Measurements from ENCODE around the gene IL26. TPM values are rescaled to one million over a fixed set of nuclear protein-coding genes. Genes with fewer than 3 reads are reported as not detected.

The IL26 gene
- total and polyA plus RNA-seq, 12 donors, result not detected

- H3K36me3 ChIP-seq (replicated peaks in 1 of 2), result no peaks in the 10 kb centered on the region
- H3K4me1 ChIP-seq (replicated peaks in 1 of 2), result peaks cover 1 to 14% of the 10 kb centered on the region in 2 donors
- TF ChIP-seq POLR2A (IDR thresholded peaks at IDR 0.05), result no peak
- TF ChIP-seq, protein P1, sequence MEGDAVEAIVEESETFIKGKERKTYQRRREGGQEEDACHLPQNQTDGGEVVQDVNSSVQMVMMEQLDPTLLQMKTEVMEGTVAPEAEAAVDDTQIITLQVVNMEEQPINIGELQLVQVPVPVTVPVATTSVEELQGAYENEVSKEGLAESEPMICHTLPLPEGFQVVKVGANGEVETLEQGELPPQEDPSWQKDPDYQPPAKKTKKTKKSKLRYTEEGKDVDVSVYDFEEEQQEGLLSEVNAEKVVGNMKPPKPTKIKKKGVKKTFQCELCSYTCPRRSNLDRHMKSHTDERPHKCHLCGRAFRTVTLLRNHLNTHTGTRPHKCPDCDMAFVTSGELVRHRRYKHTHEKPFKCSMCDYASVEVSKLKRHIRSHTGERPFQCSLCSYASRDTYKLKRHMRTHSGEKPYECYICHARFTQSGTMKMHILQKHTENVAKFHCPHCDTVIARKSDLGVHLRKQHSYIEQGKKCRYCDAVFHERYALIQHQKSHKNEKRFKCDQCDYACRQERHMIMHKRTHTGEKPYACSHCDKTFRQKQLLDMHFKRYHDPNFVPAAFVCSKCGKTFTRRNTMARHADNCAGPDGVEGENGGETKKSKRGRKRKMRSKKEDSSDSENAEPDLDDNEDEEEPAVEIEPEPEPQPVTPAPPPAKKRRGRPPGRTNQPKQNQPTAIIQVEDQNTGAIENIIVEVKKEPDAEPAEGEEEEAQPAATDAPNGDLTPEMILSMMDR (IDR thresholded peaks at IDR 0.05), result no peak
- no peaks in the 10 kb centered on the region for H3K9me3 ChIP-seq (replicated peaks in 1 of 3)
- no peaks in the 10 kb centered on the region for H3K27me3 ChIP-seq
- no peak overlapping the region for H3K4me3 ChIP-seq
- peak in 6 of 7 donors; percentile 26 to 55 (median 46) for DNase-seq
- intact Hi-C loops (cut with DNase I), result no loop called here
- H3K27ac ChIP-seq, result no peak overlapping the region
- WGBS, 4 donors, result 25 to 38% (median 31%) methylated on average over 1 of the region's 1 CpG
Observed at GRCh38 chr12:68240079-68240478, 14.5 kb upstream of the IL26 start.

GRCh38 chr12:68239309-68239982 is 13.8 kb upstream of the IL26 start:
- Histone ChIP-seq H3K9me3 (replicated peaks in 1 of 3) (no peaks in the 10 kb centered on the region), H3K27me3 (no peaks in the 10 kb centered on the region), H3K4me3 (no peak overlapping the region), H3K4me1 (replicated peaks in 1 of 2) (peaks cover 0 to 10% of the 10 kb centered on the region in 2 donors), H3K27ac (no peak overlapping the region), H3K36me3 (replicated peaks in 1 of 2) (no peaks in the 10 kb centered on the region)
- intact Hi-C loops (cut with DNase I), result loop anchor here in 1 of 2 donors (10.0 kb wide), 1 partner anchor 75 kb away; no protein-coding TSS in a partner anchor
- TF ChIP-seq POLR2A (IDR thresholded peaks at IDR 0.05), result no peak
- TF ChIP-seq, protein P1 (IDR thresholded peaks at IDR 0.05), result no peak
- no peak for DNase-seq
- 83 to 88% (median 85%) methylated on average over 6 of the region's 6 CpGs for WGBS, 4 donors

- Histone ChIP-seq H3K4me1 (replicated peaks in 1 of 2) (peaks cover 0 to 10% of the 10 kb centered on the region in 2 donors), H3K4me3 (no peak overlapping the region), H3K27ac (no peak overlapping the region), H3K36me3 (replicated peaks in 1 of 2) (no peaks in the 10 kb centered on the region), H3K27me3 (no peaks in the 10 kb centered on the region), H3K9me3 (replicated peaks in 1 of 3) (no peaks in the 10 kb centered on the region)
- intact Hi-C loops (cut with DNase I), result loop anchor here in 1 of 2 donors (10.0 kb wide), 1 partner anchor 77 kb away; no protein-coding TSS in a partner anchor
- TF ChIP-seq, protein P1 (IDR thresholded peaks at IDR 0.05), result no peak
- no peak for TF ChIP-seq POLR2A (IDR thresholded peaks at IDR 0.05)
- 33 to 46% (median 40%) methylated on average over 2 of the region's 2 CpGs for WGBS, 4 donors
- no peak for DNase-seq
Observed at GRCh38 chr12:68237619-68238018, 12.0 kb upstream of the IL26 start.

DNA sequence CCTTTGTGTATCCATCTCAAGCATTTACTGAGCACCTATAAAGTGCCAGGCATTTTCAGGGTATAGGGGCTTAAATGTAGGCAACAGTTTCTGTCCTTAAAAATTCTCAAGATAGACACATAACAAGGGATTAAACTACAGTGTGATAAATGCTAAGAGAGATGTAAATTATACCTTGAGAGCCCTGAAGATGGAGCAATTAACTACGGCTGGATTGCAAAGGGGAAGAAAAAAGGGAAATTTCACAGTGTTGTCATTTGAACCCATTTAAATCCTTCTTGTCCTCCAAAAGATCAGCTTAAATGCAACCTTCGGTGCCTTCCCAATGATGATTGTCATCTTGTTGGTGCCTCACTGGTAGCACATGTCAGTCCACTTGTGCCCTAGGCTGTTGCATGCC is 11.5 kb upstream of the IL26 start:
- WGBS, 4 donors, result 52 to 78% (median 64%) methylated on average over 2 of the region's 2 CpGs

More for the DNA sequence above, 11.5 kb upstream of the IL26 start:
- H3K27ac ChIP-seq, result peak overlapping the region in 1 of 5 donors; percentile 7
- H3K9me3 ChIP-seq (replicated peaks in 1 of 3), result no peaks in the 10 kb centered on the region
- intact Hi-C loops (cut with DNase I), result loop anchor here in 1 of 2 donors (10.0 kb wide), 1 partner anchor 78 kb away; no protein-coding TSS in a partner anchor
- H3K27me3 ChIP-seq, result no peaks in the 10 kb centered on the region
- peak overlapping the region in 2 of 4 donors; percentile 22 to 45 for H3K4me3 ChIP-seq
- H3K36me3 ChIP-seq (replicated peaks in 1 of 2), result no peaks in the 10 kb centered on the region
- TF ChIP-seq POLR2A (IDR thresholded peaks at IDR 0.05), result no peak
- TF ChIP-seq, protein P1 (IDR thresholded peaks at IDR 0.05), result no peak
- DNase-seq, result no peak
- H3K4me1 ChIP-seq (replicated peaks in 1 of 2), result peaks cover 0 to 10% of the 10 kb centered on the region in 2 donors

Data from adrenal gland (tissue), 12 donors.